GM21360 (cell line): ENCODE measurements around the gene CTCF.

Experiments
- ATAC-seq: cut with Tn5 transposase; IDR thresholded peaks from one replicate; pipeline ENCODE4 v1.9.1; 2021; ENCODE audit warnings: mild to moderate bottlenecking, moderate library complexity; ENCODE audit not compliant: unreplicated experiment

CTCF gene

DNA sequence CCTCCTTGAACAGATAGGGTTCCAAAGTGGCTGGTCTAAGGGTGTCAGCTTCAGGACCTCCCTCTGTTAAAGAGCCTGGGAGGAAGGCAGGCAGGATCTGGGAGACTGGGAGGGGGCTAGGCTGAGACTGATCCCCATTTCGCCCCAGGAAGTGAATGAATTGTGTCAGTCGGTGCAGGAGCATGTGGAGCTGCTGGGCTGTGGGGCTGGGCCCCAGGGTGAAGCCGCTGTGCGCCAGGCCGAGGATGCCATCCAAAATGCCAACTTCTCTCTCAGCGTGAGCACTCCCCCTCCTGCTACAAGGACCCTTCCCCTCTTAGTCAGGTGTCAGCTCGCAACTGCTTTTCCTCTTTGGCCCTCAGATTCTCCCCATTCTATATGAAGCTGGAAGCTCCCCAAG, 88.7 kb downstream of the CTCF start:
- no peak for ATAC-seq

DNA sequence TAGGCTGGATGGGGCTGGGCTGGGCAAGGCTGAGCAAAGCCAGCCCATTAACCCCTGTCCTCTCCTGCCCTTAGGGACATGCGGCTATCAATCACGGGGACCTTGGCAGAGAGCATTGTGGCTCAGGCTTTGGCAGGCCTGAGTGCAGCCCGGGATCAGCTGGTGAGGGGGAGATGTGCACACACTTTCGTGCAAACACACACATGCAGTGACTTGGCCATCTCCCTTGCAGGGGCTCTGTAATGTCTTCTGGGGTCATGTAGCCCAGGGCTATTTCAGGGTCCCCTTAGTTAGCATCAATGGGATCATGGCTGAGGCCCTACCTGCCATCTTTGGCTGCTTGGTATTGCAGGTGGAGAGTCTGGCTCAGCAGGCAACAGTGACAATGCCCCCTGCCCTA, 89.5 kb downstream of the CTCF start:
- no peak for ATAC-seq

DNA sequence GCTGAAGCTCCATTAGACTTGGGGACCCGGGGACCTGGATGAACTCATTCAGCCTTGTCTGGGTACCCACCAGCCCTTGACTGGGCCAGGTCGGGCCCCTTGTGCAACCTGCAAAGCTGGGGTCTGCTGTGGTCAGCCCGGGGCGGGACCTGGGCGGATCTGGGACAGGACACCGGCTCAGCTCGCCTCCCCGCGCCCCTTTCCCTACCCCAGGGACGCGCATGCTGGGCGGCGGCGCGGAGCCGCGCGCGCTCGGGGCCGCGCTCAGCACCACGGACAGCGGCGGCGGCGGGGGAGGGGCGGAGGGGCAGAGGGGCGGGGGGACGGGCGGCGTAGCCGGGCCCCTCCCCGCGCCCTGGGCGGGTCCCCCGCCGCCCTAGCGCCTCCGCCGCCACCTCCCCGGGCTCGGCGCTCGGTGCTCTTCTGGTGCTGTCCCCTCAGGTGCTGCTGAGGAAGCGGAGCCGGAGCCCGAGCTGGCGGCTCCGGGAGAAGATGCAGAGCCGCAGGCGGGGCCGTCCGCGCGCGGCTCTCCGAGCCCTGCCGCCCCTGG, 90.3 kb downstream of the CTCF start:
- ATAC-seq, result no peak

- no peak for ATAC-seq
Measured at GRCh38 chr16:67653128-67653788, 90.9 kb downstream of the CTCF start.

- no peak for ATAC-seq
Measured at GRCh38 chr16:67653789-67654402, 91.6 kb downstream of the CTCF start.

GRCh38 chr16:67654403-67654911, 92.1 kb downstream of the CTCF start:
- ATAC-seq, result no peak

DNA sequence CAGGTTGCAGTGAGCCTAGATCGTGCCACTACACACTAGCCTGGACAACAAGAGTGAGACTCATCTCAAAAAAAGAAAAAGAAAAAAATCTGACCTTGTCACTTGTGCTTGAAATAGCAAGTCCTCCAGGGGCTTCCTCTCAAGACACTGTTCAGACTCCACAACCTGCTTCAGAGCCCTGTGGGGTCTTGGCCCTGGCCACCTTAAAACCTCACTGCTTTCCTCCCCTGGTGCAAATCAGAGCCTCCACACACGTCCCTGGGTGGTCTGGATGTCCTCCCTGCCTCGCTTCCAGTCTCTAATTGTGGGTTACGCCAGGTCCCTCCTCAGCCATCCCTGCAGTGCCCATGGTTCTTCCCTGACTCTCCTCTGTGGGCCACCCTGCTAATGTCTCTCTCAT, 93.0 kb downstream of the CTCF start:
- no peak for ATAC-seq

- no peak for ATAC-seq
Measured at GRCh38 chr16:67656344-67657016, 94.2 kb downstream of the CTCF start.

GRCh38 chr16:67657017-67657608, 94.8 kb downstream of the CTCF start:
- no peak for ATAC-seq

- ATAC-seq, result no peak
Measured at GRCh38 chr16:67657751-67658518, 95.6 kb downstream of the CTCF start.

- no peak for ATAC-seq
Measured at GRCh38 chr16:67658849-67659674, 96.7 kb downstream of the CTCF start.

DNA sequence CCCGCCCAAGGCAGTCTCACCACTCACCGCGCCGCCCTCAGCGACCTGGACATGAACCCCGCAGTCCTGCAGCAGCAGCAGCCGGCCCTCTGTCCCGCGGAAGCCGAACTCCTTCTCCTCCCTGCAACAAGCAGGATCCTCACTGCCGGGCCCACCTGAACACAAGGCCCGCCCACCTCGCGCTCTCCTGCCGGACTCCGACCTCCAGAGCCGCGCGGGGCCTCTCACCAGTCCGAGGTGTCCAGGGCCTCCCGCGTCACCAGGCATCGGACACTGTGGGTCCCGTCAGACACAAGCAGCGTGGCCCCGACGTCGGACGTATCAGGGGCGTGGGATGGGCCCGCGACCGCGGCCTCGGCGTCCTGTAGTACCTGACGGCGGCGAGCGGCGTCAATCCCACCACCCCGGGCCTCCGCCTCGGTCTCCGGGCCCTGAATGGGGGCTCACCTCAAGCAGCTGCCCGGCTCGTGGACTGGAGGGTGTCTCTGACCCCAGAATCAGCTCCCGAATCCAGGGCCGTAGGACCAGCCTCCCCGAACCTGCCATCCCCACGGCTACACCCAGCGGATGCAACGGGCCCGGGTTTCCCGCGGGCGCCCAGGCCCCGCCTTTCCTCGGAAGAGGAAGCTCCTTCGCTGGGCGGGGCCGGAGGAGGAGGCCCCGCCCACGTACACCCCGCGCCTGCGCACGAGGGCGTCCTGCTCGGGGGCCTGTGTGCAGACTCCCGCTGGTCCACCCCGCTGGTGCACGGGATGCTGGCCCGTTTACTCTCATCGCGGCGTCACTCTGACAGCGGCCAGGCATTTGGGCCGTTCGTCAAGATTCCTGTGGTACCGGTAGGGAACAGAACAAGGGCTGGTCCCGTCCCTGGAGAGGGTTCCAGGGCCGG, 97.6 kb downstream of the CTCF start, which contains the start of gene ACD:
TSS of gene ACD (minus strand) at position 586 of the 889 bp plus-strand sequence. CDS start at position 546, 40 bp downstream.
- peak; percentile 48 for ATAC-seq

GRCh38 chr16:67660564-67661028, 98.3 kb downstream of the CTCF start, which contains the start of gene PARD6A:
PARD6A (plus strand) TSS chr16:67660960; CDS start chr16:67661039, 79 bp downstream.
- ATAC-seq, result peak; percentile 66

- ATAC-seq, result no peak
Measured at GRCh38 chr16:67661101-67661761, 98.9 kb downstream of the CTCF start.

- ATAC-seq, result no peak
Measured at GRCh38 chr16:67661886-67662652, 99.7 kb downstream of the CTCF start.

- no peak for ATAC-seq
Measured at GRCh38 chr16:67662653-67663010, 100.3 kb downstream of the CTCF start.
